Inflammatory macrophage (primary cell): Measurements from ENCODE around the gene OTOGL.
"Not testable (repeated sequence)": the region's sequence is repeated elsewhere in the genome, so short reads cannot be mapped to it uniquely, and the experiment has no call there.

Source experiments
- DNase-seq, 2 donors: peaks; one replicate each; pipeline ENCODE4 v3.0.0-alpha.2; 2020 to 2022

OTOGL gene

GRCh38 chr12:80282226-80282625 is 182.9 kb downstream of the OTOGL start:
- no peak for DNase-seq

DNA sequence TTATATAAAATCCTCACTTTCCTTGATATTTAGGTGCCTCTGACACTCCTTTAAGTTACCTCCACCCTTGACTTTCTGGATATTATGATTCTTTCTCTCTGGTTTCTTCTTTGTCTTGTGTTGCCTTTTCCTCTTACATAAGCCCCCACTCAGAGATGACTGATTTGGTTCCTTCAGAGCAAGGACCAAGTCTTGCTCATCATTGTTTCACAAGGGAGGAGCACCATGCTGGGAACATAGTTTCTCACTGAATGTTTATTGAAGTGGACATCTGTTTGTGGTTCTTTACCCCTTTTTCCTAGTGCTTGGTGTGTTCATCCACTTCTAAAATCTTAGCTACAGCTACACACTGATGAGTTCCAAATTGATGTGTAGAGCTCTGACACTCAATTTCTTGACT is 183.4 kb downstream of the OTOGL start:
- no peak for DNase-seq

DNA sequence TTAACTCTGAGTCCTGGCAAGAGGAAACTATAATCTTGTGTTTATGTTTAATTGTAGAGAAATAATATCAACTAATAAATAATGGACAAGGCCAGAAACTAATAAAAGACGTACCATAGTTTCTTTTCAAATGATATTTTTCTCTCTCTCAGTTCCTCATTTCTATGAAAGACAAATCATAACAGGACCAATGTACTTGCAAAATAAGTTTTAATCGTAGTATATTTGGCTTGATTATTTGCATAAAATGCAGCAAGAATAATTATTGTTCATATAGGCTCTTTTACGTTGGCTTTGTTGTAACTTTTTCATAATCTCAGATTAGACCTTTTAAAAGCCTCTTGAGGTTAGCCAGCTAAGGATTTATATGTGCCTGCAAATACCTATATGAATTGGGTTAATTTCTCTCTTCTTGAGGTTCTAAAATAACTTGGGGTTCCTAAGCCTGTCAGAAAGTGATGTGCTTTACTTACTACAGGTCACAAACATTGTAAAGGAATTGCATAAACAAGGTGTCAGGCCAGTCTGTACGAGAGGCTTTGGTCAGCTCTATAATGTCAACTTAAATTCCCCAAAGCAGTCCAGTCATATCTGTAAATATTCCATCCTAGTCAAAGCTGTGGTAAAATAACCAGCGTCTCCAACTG is 191.9 kb downstream of the OTOGL start:
- DNase-seq: no peak

DNA sequence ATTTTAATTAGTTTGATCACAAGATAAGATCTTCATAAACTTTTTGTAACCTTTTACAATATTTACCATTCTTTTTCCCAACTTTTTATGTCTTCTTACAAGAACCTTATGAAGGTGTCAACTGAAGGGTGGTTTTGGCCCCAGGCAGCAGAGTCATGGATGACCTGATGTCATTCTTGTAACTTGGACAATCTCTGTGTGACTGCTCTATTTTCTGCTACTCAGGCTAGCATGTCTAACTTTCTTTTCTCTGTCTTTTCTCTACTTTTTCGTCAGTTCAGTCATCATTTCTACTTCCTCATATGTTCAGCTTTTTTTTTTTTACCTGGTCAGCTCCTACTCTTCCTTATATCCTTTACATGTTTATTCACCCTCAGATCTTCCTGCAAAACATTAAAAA is 194.0 kb downstream of the OTOGL start:
- no peak for DNase-seq

GRCh38 chr12:80293759-80294158 is 194.4 kb downstream of the OTOGL start:
- no peak for DNase-seq

DNA sequence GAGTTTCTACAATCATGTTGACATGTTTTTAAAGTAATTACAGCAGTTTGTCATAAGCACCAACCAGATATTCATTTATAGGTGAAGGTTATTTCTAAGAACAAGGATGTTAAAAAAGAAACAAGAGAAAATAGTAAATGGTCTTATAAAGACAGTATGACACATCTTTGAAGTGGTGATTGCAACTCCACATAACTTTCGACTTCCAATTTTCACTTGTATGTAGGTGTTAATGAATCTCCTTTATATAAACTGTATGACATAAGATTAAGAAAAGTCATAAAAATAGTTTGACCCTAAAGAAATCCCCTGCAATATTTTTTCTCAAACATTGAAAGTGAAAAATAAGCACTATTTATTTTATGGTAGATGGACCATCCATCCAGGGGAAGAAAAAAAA is 199.9 kb downstream of the OTOGL start:
- DNase-seq: no peak

- no peak for DNase-seq
Observed at GRCh38 chr12:80299976-80300375, 200.6 kb downstream of the OTOGL start.

DNA sequence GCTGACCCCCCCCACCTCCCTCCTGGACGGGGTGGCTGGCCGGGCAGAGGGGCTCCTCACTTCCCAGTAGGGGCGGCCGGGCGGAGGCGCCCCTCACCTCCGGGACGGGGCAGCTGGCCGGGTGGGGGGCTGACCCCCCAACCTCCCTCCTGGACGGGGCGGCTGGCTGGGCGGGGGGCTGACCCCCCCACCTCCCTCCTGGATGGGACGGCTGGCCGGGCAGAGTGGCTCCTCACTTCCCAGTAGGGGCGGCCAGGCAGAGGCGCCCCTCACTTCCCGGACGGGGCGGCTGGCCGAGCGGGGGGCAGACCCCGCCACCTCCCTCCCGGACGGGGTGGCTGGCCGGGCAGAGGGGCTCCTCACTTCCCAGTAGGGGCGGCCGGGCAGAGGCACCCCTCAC is 208.1 kb downstream of the OTOGL start:
- DNase-seq: not testable (repeated sequence)

DNA sequence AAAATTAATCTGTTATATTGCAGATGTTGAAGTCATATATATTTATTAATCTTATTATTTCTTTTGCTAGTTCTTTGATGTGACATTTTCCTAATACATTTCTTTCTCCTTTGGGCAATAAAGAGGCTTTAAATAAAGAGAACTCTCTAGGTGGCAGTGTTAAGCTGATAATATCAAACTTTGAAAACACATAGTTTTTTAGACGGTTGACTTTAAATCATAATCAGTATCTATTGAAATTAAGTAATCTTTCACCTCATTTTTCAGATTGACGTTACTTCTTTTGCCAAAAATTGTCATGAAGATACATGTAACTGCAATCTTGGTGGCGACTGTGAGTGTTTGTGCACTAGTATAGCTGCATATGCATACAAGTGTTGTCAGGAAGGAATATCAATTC is 213.9 kb downstream of the OTOGL start:
- no peak for DNase-seq

- no peak for DNase-seq
Observed at GRCh38 chr12:80314741-80315140, 215.4 kb downstream of the OTOGL start.

GRCh38 chr12:80316222-80316621 is 216.9 kb downstream of the OTOGL start:
- no peak for DNase-seq

DNA sequence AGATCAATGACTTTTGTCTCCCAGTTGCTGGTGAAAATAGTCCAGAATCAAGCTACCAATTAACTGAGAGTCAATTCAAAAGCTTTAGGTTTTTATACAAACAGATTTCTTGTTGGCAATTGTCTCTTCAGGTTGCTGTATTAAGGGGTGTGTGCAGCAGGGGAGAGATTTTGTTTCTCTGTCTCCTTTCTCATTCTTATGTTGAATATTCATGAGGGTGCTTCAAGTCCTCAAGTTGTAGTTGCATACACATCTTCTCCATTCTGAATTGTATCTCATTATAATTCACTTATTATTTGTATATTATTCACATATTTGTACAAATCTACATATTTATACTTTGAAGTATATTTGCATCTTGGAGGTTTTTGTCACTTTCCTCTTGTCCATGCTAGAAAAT is 218.0 kb downstream of the OTOGL start:
- no peak for DNase-seq

GRCh38 chr12:80317899-80318298 is 218.6 kb downstream of the OTOGL start:
- no peak for DNase-seq

GRCh38 chr12:80320121-80320678 is 220.9 kb downstream of the OTOGL start:
- DNase-seq: no peak

- no peak for DNase-seq
Observed at GRCh38 chr12:80321653-80322052, 222.3 kb downstream of the OTOGL start.

- DNase-seq: no peak
Observed at GRCh38 chr12:80325167-80325959, 226.0 kb downstream of the OTOGL start.

- DNase-seq: no peak
Observed at GRCh38 chr12:80332827-80333226, 233.5 kb downstream of the OTOGL start.

DNA sequence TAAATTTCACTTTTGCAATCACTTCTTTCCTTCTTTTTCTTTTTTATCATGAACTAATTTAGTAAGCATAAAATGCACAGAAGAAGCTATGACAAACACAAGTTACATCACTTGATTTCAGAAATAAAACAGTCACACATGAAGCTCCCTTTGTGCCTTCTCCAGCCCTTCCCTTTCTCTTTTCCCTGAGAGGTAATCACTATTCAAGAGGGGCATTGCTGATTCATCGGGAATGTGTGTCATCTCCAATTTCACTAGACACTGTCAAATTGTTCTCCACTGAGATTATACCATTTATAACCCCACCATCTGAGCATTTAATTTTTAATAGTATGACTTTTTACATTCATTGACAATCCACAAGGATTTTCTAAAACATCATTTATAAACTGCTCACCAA is 253.1 kb downstream of the OTOGL start:
- no peak for DNase-seq

DNA sequence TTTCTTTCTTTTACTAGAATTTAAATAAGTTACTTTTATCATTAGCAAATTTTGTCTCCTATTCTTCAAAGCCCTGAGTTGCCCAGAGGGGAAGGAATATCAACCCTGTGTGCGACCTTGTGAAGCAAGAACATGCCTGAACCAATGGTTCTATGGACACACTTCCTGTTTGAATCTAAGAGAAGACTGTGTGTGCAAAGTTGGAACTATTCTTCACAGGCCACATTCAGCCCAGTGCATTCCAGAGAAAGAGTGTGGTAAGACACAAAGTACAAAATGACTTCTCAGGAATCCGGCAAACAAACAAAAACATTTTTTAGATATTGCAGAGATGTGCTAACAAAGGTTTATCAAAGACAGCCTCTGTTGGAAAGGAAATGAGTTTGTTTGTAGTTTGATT is 253.9 kb downstream of the OTOGL start:
- no peak for DNase-seq

DNA sequence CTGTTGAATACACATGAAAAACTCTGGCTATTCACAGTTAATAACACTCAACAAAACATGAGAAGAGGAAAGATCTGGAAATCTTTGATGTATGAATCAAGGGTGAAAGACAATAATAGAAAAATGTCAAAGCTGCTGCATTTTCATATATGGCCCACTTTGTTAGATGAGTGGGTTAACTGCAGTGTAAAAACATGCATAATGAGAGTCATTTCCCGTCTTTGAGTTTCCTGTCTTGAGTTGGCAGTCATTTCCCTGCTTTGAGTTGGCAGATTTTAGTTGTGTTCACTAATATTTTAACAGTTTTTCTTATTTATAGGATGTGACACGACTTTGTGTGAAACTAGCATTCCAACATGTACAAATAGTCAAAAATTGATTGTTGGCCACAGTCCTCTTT is 256.8 kb downstream of the OTOGL start:
- no peak for DNase-seq

DNA sequence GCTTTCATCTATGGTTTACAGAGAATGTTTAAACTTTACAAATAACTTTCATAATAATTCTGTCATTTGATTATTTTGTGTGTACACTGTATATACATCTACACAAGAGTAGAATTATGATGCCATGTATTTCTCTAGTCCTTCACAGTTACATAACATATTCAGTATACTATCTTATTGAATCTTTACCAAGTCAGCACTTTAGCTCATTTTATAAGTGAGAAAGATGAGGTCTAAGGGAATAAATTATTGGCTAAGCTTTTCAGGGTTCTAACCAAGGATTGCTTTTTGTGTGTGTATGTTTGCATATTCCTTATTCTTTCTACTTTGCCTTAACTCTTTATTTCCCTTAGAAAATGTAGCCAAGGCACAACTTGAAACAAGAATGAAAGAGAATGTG is 260.4 kb downstream of the OTOGL start:
- no peak for DNase-seq

- DNase-seq: no peak
Observed at GRCh38 chr12:80364056-80364455, 264.7 kb downstream of the OTOGL start.

DNA sequence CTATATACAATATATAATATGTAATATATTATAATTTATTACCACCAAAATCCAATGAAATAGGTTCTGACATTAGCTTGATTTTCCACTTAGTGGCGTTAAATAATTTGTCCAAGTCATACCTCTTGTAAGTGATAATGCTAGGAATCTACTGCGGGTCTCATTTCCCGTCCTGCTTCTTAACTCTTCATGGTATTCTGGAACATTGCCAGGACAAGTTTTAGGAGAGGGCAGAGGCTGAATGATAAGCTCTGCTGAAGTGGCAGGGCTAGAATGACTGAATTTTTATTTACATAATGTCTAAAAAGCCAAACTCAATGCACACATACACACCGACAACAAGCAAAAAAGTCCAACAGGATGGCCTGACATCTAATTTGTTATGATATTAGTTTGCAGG is 274.3 kb downstream of the OTOGL start:
- DNase-seq: no peak

DNA sequence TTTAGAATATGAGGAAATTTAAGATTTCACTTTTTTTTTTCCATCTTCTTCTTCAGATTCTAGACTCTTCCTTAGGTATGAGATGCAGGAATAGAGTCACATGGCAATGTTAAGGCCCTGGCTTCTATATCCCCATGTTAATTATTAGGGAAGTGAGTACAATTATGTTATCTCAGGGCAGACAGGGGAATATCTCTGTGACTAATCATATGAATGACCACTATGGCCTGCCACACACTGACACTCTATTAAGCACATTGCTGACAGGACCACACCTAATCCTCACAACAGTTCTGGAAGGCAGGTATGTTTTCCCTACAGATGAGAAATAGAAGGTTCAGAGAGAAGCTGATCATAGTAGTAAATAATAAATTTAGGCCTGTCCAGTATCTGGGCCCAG is 275.3 kb downstream of the OTOGL start:
- no peak for DNase-seq
